GM19238 (cell line): ENCODE measurements around the gene KDM1A.
A peak's percentile ranks its signal among the peaks of the same experiment; 100 is the strongest.
"Not testable (repeated sequence)": the region's sequence is repeated elsewhere in the genome, so short reads cannot be mapped to it uniquely, and the experiment has no call there.

ENCODE experiments used
- DNase-seq: peaks from one replicate; pipeline ENCODE4 v3.0.0; 2011; ENCODE audit warnings: low spot score; ENCODE audit not compliant: insufficient read length

KDM1A gene

DNA sequence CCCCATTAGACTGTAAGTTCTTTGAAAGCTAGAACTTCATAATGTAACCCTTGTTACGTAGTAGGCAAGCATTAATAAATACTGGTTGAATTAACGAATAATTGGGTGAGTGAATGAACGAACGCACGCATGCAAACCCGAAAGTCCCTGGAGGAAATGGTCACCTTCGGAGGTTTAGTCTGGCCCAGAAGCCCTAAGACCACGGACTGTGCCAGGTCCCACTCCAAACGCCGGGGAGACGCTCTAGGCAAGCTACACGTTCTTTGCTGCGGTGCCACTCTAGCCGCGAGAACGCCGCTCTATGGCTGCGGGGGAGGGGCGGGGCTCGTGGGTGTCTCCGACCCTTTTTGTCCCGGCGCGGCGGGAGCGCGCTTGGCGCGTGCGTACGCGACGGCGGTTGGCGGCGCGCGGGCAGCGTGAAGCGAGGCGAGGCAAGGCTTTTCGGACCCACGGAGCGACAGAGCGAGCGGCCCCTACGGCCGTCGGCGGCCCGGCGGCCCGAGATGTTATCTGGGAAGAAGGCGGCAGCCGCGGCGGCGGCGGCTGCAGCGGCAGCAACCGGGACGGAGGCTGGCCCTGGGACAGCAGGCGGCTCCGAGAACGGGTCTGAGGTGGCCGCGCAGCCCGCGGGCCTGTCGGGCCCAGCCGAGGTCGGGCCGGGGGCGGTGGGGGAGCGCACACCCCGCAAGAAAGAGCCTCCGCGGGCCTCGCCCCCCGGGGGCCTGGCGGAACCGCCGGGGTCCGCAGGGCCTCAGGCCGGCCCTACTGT, at the start of gene KDM1A:
Gene KDM1A (plus strand): TSS at position 375 of the 769 bp plus-strand sequence. CDS start 129 bp downstream, at position 504.
- peak; percentile 93 for DNase-seq

DNA sequence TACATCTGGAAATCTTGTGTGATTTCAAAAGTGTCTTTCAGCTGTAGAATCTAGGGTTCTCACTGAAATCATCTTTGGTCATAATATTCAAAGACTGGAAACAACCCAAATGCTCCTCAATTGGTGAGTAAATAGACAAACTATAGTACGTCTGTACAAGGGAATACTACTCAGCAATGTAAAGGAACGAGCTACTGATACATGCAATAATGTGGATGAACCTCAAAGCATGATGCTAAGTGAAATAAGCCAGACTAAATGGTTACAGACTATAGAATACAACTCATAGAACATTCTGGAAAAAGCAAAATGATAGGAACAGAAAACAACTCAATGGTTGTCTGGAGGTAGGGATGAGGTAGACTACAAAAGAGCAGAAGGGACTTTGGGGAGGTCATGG, 49.2 kb upstream of the KDM1A start:
- no peak for DNase-seq

DNA sequence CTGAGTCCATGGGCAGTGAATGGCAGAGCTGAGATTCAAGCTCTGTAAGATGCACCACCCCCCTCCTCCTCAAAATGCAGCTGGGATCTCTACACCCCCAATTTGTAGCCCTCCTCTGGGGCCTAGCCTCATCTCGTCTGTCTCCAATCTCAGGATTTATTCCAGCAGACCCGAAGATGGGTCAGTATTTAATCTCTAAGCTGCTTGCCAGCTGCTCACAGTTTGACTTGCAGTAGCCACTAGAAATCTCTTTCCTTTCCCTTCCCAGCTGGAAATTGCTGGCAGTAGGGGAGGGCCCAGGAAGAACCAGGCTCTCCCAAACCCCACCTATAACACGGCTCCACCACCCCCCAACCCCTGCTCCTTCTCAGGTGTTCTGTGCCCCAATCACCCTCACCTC, 48.1 kb upstream of the KDM1A start:
- no peak for DNase-seq

DNA sequence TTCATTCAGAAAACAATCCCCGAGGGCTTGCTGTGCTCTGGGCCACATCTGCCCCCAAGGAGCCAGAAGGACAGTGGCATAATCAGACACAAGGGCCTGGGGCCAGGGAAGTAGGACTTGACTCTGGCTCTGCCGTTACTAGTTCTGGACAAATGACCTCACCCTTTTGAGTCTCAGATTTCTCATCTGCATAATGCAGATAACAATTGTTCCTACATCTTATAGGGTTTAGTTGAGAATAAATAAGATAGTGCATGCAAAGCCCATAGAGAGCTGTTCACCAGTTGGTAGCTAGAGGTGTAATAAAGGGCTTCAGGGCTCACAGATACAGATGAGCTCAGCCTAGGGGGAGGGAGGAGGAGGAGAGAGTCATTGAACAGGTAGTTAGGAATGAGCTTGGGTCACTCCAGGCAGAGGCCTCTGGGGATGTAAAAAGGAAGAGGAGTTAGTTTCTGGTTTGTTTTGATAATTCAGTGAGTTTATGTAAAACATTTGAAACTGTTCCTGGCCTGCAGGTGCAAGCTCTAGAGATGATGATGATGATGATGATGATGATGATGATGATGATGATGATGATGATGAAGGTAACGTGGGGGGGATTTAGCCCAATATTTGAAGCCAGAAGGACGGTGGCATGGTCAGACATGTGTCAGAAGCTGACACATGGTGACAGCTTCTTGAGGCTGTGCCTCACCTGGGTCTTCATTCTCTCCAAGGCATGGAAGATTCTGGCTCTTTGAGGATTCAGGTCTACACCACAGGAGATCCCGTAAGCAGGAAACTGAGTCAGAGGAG, 47.5 kb upstream of the KDM1A start:
- no peak for DNase-seq

DNA sequence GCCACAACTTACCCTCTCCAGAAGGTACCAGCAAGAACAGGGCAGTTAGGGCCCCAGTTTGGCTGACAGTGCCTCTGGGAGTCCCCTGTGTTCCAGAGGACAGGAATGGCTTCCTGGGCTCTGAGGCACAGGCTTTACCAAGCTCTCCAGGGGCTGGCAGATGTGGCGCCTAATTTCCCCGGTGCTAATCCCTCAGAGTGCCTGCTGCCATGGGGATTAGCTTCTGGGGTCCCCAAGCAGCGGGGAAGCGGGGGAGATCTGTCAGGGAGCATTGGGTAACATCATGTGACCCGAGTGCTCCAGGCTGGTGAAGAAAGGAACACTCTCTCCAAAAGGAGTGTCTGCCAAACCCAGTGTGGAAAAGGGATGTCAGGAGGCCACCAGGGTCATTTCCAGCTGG, 46.5 kb upstream of the KDM1A start, which contains the start of gene LACTBL1:
Gene LACTBL1 (minus strand): TSS at position 107 of the 400 bp plus-strand sequence. CDS start 550 bp downstream, outside the sequence.
- DNase-seq = no peak

DNA sequence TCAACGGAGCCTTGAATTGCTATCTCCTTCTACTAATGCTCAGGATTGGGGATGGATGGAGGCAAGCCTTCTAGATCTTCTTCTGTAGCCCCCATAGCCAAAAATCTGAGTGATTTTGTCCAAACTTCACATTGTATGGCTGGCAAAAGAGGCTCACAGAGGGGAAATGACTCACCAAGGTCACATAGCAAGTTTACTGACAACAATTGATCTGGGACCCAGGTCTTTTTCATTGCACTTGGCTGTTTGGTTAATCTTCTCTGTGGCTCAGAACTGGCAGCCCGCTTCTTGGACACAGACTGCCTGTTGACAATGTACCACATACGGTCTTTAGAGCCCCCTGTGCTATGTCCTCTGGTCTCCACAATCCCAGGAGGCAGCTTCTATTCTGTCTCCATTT, 43.6 kb upstream of the KDM1A start:
- DNase-seq = no peak

DNA sequence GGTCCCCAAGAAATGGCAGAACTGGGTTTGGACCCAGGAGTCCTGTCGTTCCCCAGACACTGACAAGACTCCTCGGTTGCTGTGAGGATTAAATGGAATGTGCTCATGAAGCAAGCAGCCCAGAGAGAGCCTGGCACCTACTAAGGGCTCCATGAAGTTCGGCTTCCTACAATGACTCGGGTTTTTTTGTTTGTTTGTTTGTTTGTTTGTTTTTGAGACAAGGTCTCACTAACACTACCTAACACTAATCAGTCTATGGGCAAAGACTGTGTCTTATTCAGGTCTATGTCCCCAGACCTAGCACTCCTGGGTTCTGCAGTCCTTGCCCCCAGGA, 43.2 kb upstream of the KDM1A start:
- DNase-seq = no peak

DNA sequence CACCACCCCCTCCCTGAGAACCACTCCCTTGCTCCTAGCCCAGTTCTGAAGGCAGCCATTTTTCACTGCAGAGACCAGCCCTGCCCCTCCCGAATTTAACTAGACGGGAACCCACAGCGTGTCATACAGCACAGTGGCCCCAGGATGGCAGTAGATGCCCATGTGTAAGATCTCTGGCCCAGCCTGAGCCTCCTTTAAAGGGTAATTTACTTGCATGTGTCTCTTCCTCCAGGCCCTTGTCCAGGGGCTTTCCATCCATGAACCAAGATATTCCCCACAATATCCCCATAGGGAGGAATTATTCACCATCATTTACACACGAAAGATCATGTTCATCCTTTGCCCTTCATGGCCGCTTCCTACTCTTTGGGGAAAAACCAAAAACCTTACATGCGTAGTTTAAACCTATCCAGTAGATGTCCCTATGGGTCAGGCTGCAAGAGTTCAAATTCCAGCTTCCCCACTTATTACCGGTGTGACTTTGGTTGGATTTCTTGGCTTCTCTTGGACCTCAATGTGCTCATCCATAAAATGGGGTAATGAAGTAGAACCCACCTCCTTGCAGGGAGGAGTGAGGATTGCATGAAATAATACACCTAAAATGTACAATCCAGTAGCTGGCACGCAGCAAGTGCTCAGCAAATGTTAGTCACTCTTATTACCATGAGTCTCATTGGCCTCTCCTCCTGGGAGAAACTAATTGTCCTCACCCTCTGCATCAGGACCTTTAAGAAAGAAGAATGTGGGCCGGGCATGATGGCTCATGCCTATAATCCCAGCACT, 42.6 kb upstream of the KDM1A start:
- peak; percentile 65 for DNase-seq

DNA sequence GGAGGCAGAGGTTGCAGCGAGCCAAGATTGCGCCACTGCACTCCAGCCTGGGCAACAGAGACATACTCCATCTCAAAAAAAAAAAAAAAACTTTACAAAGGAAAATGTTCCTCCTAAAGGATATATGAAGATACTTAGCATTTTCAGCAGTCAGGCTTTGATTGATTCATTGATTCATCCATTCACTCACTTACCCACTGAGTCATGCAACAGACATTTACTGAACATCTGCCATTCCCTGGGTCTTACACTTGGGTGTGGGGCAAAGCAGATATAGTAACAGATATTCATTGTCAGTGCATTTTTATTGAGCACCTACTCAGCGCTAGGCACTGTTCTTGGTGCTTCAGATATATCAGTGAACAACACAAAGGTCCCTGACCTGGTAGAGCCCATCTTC, 41.0 kb upstream of the KDM1A start:
- DNase-seq = no peak

DNA sequence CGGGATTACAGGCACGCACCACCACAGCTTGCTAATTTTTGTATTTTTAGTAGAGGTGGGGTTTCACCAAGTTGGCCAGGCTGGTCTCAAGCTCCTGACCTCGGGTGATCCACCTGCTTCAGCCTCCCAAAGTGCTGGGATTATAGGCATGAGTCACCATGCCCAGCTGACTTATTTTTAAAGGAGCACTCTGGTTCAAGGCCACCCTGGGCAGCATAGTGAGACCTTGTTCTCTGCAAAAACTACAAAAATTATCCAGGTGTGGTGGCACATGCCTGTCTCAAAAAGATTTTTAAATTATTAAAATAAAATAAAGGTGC, 38.8 kb upstream of the KDM1A start:
- not testable (repeated sequence) for DNase-seq

DNA sequence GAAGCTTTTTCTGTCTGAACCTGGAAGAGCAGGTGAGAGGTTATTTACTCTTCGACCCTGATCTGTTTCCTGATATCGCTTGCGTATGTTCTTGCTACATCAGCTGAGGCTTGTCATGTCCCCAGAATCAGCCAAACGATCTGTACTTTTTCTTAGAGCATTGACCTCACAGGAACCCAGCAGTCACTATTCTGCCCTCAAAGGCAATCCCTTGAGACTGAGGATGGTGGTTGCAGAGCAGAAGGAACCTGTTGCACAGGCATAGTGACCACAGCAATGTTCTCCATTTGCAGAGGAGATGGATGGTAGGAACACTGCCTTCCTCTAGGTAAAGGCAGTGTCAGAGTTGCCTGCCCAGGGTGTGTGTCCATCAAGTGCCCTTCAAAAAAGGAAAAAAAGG, 35.3 kb upstream of the KDM1A start:
- no peak for DNase-seq

DNA sequence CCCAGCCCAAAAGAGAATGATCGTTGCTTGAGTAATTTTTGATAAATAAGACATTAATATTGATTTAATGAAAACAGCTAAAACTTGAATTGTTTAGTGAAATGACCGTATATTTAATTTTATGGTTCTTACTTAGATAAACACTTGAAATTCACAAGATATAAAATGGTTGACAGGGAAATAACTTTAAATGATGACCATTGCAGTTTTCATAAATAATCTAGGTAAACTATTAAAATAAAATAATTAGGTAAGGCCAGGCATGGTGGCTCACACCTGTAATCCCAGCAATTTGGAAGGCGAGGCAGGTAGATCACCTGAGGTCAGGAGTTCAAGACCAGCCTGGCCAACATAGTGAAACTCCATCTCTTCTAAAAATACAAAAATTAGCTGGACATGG, 26.9 kb upstream of the KDM1A start:
- not testable (repeated sequence) for DNase-seq

DNA sequence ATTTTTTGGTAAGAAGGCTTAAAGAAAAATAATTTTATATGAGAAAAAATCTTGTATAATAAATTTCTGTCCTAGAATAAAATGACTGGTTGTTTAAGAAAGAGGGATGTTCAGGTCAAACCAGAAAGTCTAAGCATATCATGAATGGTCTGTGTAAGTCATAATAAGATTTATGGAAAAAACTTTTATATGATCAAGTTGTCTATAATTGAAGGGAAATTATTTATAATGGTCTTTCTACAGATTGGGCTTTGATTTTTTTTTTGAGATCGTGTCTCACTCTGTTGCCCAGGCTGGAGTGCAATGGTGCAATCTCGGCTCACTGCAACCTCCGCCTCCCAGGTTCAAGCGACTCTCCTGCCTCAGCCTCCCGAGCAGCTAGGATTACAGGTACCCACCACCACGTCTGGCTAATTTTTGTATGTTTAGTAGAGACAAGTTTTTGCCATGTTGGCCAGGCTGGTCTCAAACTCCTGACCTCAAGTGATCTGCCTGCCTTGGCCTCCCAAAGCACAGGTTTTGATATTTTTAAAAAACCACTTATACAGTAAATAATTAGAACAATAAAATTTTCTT, 26.0 kb upstream of the KDM1A start:
- DNase-seq = not testable (repeated sequence)

DNA sequence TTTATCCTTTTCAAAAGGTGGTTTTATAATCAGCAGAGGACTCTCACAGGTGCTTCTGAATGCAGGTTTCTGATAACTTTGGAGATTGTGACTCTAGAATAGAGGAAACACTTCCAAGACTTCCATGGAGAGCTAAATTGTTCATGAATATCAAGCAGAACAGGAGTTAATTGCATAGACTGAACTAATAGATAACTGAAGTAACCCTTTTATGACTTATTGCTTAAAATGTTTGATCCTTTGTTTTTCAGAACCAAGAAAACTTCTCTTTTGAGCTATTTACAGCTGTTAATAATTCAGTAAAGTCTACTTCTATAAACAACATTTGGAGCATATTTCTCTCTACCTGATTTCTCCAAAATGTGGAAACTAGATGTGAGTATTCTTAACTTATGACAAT, 23.5 kb upstream of the KDM1A start:
- DNase-seq = no peak

DNA sequence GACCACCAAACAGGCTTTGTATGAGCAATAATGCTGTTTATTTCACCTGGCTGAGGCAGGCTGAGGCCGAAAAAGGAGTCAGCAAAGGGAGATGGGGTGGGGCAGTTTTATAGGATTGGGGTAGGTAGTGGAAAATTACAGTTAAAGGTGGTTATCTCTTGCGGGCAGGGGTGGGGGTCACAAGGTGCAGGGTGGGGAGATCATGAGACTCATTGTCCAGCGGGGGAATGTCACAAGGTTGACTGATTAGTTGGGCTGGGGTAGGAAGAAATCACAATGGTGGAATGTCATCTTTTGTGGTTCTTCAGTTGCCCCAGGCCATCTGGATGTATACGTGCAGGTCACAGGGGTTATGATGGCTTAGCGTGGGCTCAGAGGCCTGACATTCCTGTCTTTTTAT, 21.7 kb upstream of the KDM1A start:
- DNase-seq = not testable (repeated sequence)

DNA sequence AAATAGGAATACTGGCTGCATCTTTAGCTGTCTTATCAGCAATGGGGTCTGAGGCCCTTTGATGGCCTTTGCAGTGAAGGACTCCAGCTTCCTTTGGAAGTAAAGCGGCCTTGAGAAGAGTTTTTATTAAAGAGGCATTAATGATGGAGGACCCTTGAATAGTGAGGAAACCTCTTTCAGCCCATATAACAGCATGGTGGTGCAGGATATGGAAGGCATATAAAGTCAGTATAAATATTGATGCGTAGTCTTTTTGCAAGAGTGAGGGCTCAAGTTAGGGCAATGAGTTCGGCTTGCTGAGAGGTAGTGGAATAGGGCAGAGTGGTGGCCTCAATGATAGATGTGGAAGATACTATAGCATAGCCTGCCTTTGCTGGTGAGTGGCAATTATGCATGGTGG, 19.1 kb upstream of the KDM1A start:
- not testable (repeated sequence) for DNase-seq

DNA sequence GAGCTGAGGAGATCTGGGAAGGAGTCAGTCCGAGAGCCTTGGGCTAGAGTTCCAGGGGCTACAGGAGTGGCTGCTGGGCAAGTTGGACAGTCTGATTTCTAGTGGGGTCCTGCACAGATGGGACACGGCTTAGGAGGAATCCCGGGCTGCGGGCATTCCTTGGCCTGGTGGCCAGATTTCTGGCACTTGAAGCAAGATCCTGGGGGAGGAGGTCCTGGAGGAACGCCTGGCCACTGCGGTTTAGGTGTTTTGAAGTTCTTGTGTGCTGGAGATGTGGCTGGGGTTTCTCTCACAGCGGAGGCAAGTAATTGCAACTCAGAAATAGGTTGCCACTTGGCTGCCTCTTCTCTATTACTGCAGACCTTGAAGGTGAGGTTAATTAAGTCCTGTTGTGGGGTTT, 17.1 kb upstream of the KDM1A start:
- DNase-seq = not testable (repeated sequence)

DNA sequence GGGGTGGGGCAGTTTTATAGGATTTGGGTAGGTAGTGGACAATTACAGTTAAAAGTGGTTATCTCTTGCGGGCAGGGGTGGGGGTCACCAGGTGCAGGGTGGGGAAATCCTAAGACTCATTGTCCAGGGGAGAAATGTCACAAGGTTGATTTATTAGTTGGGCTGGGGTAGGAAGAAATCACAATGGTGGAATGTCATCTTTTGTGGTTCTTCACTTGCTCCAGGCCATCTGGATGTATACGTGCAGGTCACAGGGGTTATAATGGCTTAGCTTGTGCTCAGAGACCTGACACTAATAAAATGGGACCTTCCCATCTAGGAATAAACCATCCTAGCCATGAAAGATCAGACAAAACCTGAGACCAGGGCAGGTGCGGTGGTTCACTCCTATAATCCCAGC, 15.2 kb upstream of the KDM1A start:
- DNase-seq = no peak

DNA sequence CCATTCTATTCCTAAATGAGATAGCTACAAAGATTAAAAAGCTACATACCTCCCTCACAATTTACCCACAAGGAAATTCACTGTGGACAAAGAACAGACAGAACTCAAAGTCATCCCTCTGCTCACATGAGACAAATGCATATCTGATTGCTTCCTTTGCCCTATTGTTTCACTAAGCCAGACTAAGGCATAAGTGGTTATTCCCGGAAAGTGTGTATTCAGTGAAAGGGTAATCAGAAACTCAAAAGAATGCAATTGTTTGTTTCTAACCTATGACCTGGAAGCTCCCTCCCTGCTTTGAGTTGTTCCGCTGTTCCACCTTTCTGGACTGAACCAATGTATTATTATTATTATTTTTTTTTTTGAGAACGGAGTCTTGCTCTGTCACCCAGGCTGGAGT, 14.5 kb upstream of the KDM1A start:
- not testable (repeated sequence) for DNase-seq

DNA sequence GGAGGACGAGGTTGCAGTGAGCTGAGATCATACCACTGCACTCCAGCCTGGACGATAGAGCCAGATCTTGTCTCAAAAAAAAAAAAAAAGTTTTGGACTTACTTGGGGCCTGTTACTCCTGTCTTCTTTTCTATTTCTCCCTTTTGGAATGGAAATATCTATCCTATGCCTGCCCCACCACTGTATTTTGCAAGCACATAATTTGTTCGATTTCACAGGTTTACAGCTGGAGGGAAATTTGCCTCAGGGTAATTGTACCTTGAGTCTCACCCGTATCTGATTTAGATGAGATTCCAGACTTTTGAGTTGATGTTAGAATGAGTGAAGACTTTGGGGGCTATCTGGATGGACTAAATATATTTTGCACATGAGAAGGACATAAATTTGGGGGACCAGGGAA, 12.2 kb upstream of the KDM1A start:
- no peak for DNase-seq

DNA sequence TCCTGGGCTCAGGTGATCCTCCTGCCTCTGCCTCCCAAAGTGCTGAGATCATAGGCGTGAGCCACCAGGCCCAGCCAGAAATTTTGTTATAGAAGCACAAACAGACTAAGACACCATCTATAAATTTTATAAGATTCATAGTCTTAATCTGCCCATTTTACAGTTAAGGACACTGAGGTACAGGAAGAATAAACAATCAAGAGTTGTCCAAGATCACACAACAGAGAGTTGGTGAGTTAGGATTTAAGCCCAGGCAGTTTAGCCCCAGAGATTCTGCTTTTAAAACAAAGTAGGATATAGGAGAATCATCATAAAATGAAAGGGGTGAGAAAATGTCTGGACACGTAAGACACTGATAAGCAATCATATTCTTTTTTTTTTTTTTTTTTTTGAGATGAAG, 10.4 kb upstream of the KDM1A start:
- no peak for DNase-seq

DNA sequence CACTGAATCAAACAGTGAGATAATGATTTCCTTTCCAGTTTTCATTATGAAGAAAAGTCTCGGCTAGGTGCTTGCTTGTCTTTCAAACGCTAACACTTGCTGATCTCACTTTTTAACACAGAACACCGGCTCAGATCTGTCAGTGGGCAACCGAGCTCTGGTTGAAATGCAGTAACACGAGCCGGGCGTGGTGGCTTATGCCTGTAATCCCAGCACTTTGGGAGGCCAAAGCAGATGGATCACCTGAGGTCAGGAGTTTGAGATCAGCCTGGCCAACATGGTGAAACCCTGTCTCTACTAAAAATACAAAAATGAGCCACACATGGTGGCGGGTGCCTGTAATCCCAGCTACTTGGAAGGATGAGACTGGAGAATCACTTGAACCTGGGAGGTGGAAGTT, 9.2 kb upstream of the KDM1A start:
- DNase-seq = not testable (repeated sequence)
